K562 (cell line): ENCODE measurements around the gene CUX1. TPM values are rescaled to one million over a fixed set of nuclear protein-coding genes. Genes with fewer than 3 reads are reported as not detected.

Experiments
- CBFB ChIP-seq: sonication (generic); formaldehyde crosslinking; IDR thresholded peaks from 2 replicates; pipeline ENCODE4 v1.4.0; 2020; ENCODE audit warnings: mild to moderate bottlenecking, missing genetic modification reagents
- KHSRP ChIP-seq: fragments of 450-650 bp; IDR thresholded peaks from 2 replicates; pipeline ENCODE4 v1.6.1; 2017
- MNT ChIP-seq, 2 experiments: fragments of 450-650 bp; conservative IDR thresholded peaks; 2 replicates each; pipeline ENCODE4 v1.6.1; 2017; ENCODE audit warnings: mild to moderate bottlenecking in 2 of 2, moderate library complexity in 2 of 2
- RNF219 ChIP-seq: fragments of 250-450 bp; sonication (Bioruptor Pico); IDR thresholded peaks from 2 replicates; pipeline ENCODE4 v1.5.0; 2022; ENCODE audit warnings: mild to moderate bottlenecking
- SAP30 ChIP-seq: fragments of 200-600 bp; sonication (generic); IDR thresholded peaks from 2 replicates; pipeline ENCODE4 v1.6.1; 2012; ENCODE audit warnings: borderline replicate concordance, low read depth, mild to moderate bottlenecking, moderate library complexity, low read length, control low read depth, inconsistent platforms; ENCODE audit not compliant: insufficient read depth, poor library complexity, severe bottlenecking
- ZNF318 ChIP-seq, 2 experiments: fragments of 450-650 bp; IDR thresholded peaks; 2 replicates each; pipeline ENCODE4 v1.6.1; 2016; ENCODE audit warnings: mild to moderate bottlenecking in 2 of 2, borderline replicate concordance in 1 of 2, low read depth in 1 of 2, moderate library complexity in 1 of 2
- polyA plus RNA-seq, 8 experiments: library from polyadenylated mRNA; depleted of rRNA in 4 of 8; stranded (reverse) in 5 of 8; unstranded in 3 of 8; fragments of >200 nt; fragmentation: Nextera tagmentation in 2 of 8; fragmentation: Illumina TruSeq in 1 of 8; extraction: Ambion mirVana in 2 of 8; extraction: Trizol in 1 of 8; gene quantifications; 2 replicates each; pipeline versions ENCODE4 v1.2.1 to v1.2.3, GENCODE V29; 2011 to 2014; ENCODE audit warnings: inconsistent platforms in 1 of 8, missing spikeins in 1 of 8
- total RNA-seq, 7 experiments: library from RNA; depleted of rRNA in 6 of 7; stranded (reverse); fragments of >200 nt in 6 of 7; fragmentation: Illumina TruSeq in 2 of 7; extraction: Trizol in 2 of 7; gene quantifications; 2 replicates each; pipeline versions ENCODE4 v1.2.1 to v1.2.3, GENCODE V29; 2011 to 2021; ENCODE audit warnings: low replicate concordance in 1 of 7

CUX1 gene
- total and polyA plus RNA-seq, 9 of the 15 experiments (the other 6 are each of a cell fraction or from before 2014, with no cell fraction given) = 3.6 to 55.3 (median 25.2) TPM

- TF ChIP-seq MNT (conservative IDR thresholded peaks at IDR 0.05) (no peak), ZNF318 (IDR thresholded peaks at IDR 0.05; ENCODE audit: borderline replicate concordance in 1 of 2, low read depth in 1 of 2) (no peak), CBFB (CRISPR knock-in tag) (no peak), RNF219 (CRISPR knock-in tag) (no peak), SAP30 (no peak), KHSRP (no peak)
Observed at GRCh38 chr7:102004848-102005247, 187.4 kb downstream of the CUX1 start (continued).
